H1 (cell line): ENCODE data around the gene C14orf93. TPM values are rescaled to one million over a fixed set of nuclear protein-coding genes. Genes with fewer than 3 reads are reported as not detected.
A peak's percentile ranks its signal among the peaks of the same experiment; 100 is the strongest.

Source experiments
- CTCF ChIA-PET: fragments of 300-600 bp; sonication (Branson Sonifier 250); formaldehyde crosslinking; loops from one replicate; lab custom pipeline; 2021; ENCODE audit not compliant: partially characterized antibody; lab: Charles Lee
- POLR2A ChIA-PET: fragments of 300-600 bp; sonication (Branson Sonifier 250); formaldehyde crosslinking; loops from one replicate; lab custom pipeline; 2021; ENCODE audit warnings: inconsistent platforms; ENCODE audit not compliant: partially characterized antibody; lab: Charles Lee
- DNase-seq, 2 experiments: peaks; one replicate each; pipeline versions ENCODE4 v3.0.0 to v3.0.0-alpha.2; 2010 to 2022; ENCODE audit warnings: low spot score in 2 of 2, low read depth in 1 of 2, mixed read lengths in 1 of 2
- FAIRE-seq: peaks from 2 replicates; lab custom pipeline; 2011; peaks lifted over from hg19 to GRCh38; lab: Jason Lieb, UNC
- H2AFZ ChIP-seq: 2 replicates; pipeline ENCODE4 v1.8.1; 2012; ENCODE audit warnings: low read length, inconsistent platforms
- H2AK5ac ChIP-seq: 2 replicates; pipeline ENCODE4 v1.6.1; 2013; ENCODE audit warnings: low read depth, low read length
- H2BK120ac ChIP-seq: replicated peaks from 2 replicates; pipeline ENCODE3; 2013; ENCODE audit warnings: low read depth, low read length, inconsistent platforms
- H2BK12ac ChIP-seq: 2 replicates; pipeline ENCODE4 v1.6.1; 2013; ENCODE audit warnings: low read depth, low read length
- H2BK15ac ChIP-seq: 2 replicates; pipeline ENCODE4 v1.6.1; 2013; ENCODE audit warnings: low read length
- H2BK20ac ChIP-seq: 2 replicates; pipeline ENCODE4 v1.6.1; 2013; ENCODE audit warnings: low read length
- H2BK5ac ChIP-seq: 2 replicates; pipeline ENCODE4 v1.6.1; 2013; ENCODE audit warnings: low read depth, low read length
- H3K14ac ChIP-seq: 2 replicates; pipeline ENCODE4 v1.6.1; 2013; ENCODE audit warnings: inconsistent platforms; ENCODE audit not compliant: insufficient read length
- H3K18ac ChIP-seq: 2 replicates; pipeline ENCODE4 v1.6.1; 2013; ENCODE audit warnings: low read length; ENCODE audit errors: extremely low read depth
- H3K23ac ChIP-seq: 2 replicates; pipeline ENCODE4 v1.6.1; 2013; ENCODE audit warnings: inconsistent platforms; ENCODE audit not compliant: insufficient read length
- H3K23me2 ChIP-seq: 2 replicates; pipeline ENCODE4 v1.6.1; 2013; ENCODE audit warnings: low read depth, low read length
- H3K27ac ChIP-seq: 2 replicates; pipeline ENCODE4 v1.6.1; 2011; ENCODE audit warnings: low read depth, low read length, inconsistent platforms
- H3K27me3 ChIP-seq, 4 experiments: replicated peaks in 1 of 4; 1 replicate in 1 of 4; 2 replicates in 3 of 4; pipeline versions ENCODE4 v1.6.1 to v1.8.1; 2011 to 2013; ENCODE audit warnings: low read length in 3 of 4, mild to moderate bottlenecking in 3 of 4, inconsistent platforms in 2 of 4, mixed read lengths in 2 of 4, moderate library complexity in 1 of 4; ENCODE audit not compliant: control insufficient read depth in 3 of 4, insufficient read depth in 3 of 4; ENCODE audit errors: extremely low read depth in 1 of 4
- H3K36me3 ChIP-seq, 4 experiments: 2 replicates each; pipeline versions ENCODE4 v1.6.1 to v1.8.1; 2011 to 2013; ENCODE audit warnings: mild to moderate bottlenecking in 4 of 4, low read length in 3 of 4, moderate library complexity in 2 of 4, control low read depth in 1 of 4, inconsistent platforms in 1 of 4; ENCODE audit not compliant: insufficient read depth in 4 of 4, control insufficient read depth in 2 of 4
- H3K4ac ChIP-seq: replicated peaks from 2 replicates; pipeline ENCODE3; 2013; ENCODE audit warnings: low read length, low read depth, mixed read lengths, inconsistent platforms; ENCODE audit not compliant: insufficient read length
- H3K4me1 ChIP-seq, 4 experiments: replicated peaks in 1 of 4; 1 replicate in 1 of 4; 2 replicates in 3 of 4; pipeline versions ENCODE4 v1.6.1 to v1.8.1; 2011 to 2013; ENCODE audit warnings: low read length in 3 of 4, inconsistent platforms in 2 of 4, mixed read lengths in 1 of 4; ENCODE audit not compliant: insufficient read depth in 4 of 4, control insufficient read depth in 3 of 4
- H3K4me2 ChIP-seq, 2 experiments: 2 replicates each; pipeline versions ENCODE4 v1.6.1 to v1.8.1; 2011 to 2013; ENCODE audit warnings: low read depth in 2 of 2, low read length in 2 of 2, control low read depth in 1 of 2, inconsistent platforms in 1 of 2, mild to moderate bottlenecking in 1 of 2; ENCODE audit not compliant: insufficient read depth in 1 of 2
- H3K4me3 ChIP-seq, 4 experiments: fragments of 200-600, 300-600 bp in 1 of 4; sonication (generic), shearing (Covaris generic), sonication (Bioruptor Twin) in 1 of 4; 2 replicates each; pipeline versions ENCODE4 v1.5.1 to v1.8.1; 2011 to 2016; ENCODE audit warnings: low read length in 4 of 4, low read depth in 3 of 4, control low read depth in 2 of 4, inconsistent platforms in 2 of 4, mild to moderate bottlenecking in 2 of 4, mixed read lengths in 1 of 4, moderate library complexity in 1 of 4; ENCODE audit not compliant: insufficient read depth in 2 of 4; ENCODE audit errors: extremely low read depth in 1 of 4
- H3K56ac ChIP-seq: replicated peaks from 2 replicates; pipeline ENCODE3; 2013; ENCODE audit warnings: low read depth, mild to moderate bottlenecking, mixed read lengths, low read length, inconsistent platforms; ENCODE audit not compliant: insufficient read length
- H3K79me1 ChIP-seq: 2 replicates; pipeline ENCODE4 v1.6.1; 2013; ENCODE audit warnings: low read depth, low read length, control low read depth
- H3K79me2 ChIP-seq, 2 experiments: 2 replicates each; pipeline versions ENCODE4 v1.6.1 to v1.8.1; 2012 to 2013; ENCODE audit warnings: low read length in 2 of 2, mild to moderate bottlenecking in 2 of 2, inconsistent platforms in 1 of 2; ENCODE audit not compliant: insufficient read depth in 2 of 2, control insufficient read depth in 1 of 2
- H3K9ac ChIP-seq, 4 experiments: replicated peaks in 1 of 4; 1 replicate in 1 of 4; 2 replicates in 3 of 4; pipeline versions ENCODE4 v1.6.1 to v1.8.1; 2011 to 2013; ENCODE audit warnings: low read depth in 3 of 4, low read length in 3 of 4, control low read depth in 2 of 4, mild to moderate bottlenecking in 2 of 4, moderate library complexity in 2 of 4, inconsistent platforms in 1 of 4; ENCODE audit errors: extremely low read depth in 1 of 4
- H3K9me3 ChIP-seq, 2 experiments: 2 replicates each; pipeline versions ENCODE4 v1.6.1 to v1.8.1; 2012 to 2013; ENCODE audit warnings: mild to moderate bottlenecking in 2 of 2, moderate library complexity in 2 of 2, control low read depth in 1 of 2, inconsistent platforms in 1 of 2, low read depth in 1 of 2, low read length in 1 of 2, mixed read lengths in 1 of 2; ENCODE audit not compliant: insufficient read depth in 2 of 2
- H4K20me1 ChIP-seq, 2 experiments: replicated peaks in 1 of 2; 2 replicates each; pipeline versions ENCODE3 to v1.8.1; 2011 to 2013; ENCODE audit warnings: inconsistent platforms in 2 of 2, low read length in 2 of 2, mild to moderate bottlenecking in 1 of 2; ENCODE audit not compliant: insufficient read depth in 2 of 2, control insufficient read depth in 1 of 2
- H4K5ac ChIP-seq: 2 replicates; pipeline ENCODE4 v1.6.1; 2013; ENCODE audit warnings: low read length, low read depth, mixed read lengths, inconsistent platforms; ENCODE audit not compliant: insufficient read length
- H4K8ac ChIP-seq: 2 replicates; pipeline ENCODE4 v1.8.0; 2013; ENCODE audit warnings: mild to moderate bottlenecking, moderate library complexity, low read length, inconsistent platforms; ENCODE audit not compliant: insufficient read depth; ENCODE audit errors: extremely low read depth
- H4K91ac ChIP-seq: replicated peaks from 2 replicates; pipeline ENCODE3; 2013; ENCODE audit warnings: low read length, mixed read lengths, inconsistent platforms; ENCODE audit not compliant: insufficient read length
- CBX5 ChIP-seq: fragments of 300-800, 300-1000 bp; sonication (generic); IDR thresholded peaks from 2 replicates; pipeline ENCODE4 v1.7.1; 2016; ENCODE audit warnings: antibody characterized with exemption, low read length, low read depth
- CREB1 ChIP-seq: IDR thresholded peaks from 2 replicates; pipeline ENCODE4 v1.6.1; 2012; ENCODE audit warnings: inconsistent platforms
- NRF1 ChIP-seq: IDR thresholded peaks from 2 replicates; pipeline ENCODE4 v1.6.1; 2011; ENCODE audit warnings: mild to moderate bottlenecking, low read depth, low read length, improper control_type of control experiment
- POLR2A ChIP-seq, 2 experiments: IDR thresholded peaks; 1 replicate in 1 of 2; 2 replicates in 1 of 2; pipeline ENCODE4 v1.6.1; 2011; ENCODE audit warnings: low read depth in 2 of 2, low read length in 2 of 2, mild to moderate bottlenecking in 2 of 2; ENCODE audit errors: control extremely low read depth in 1 of 2
- SAP30 ChIP-seq: fragments of 300-600 bp; sonication (generic); IDR thresholded peaks from 2 replicates; pipeline ENCODE4 v1.7.1; 2012; ENCODE audit warnings: low read length, moderate library complexity, mild to moderate bottlenecking, inconsistent platforms; ENCODE audit not compliant: insufficient read depth, insufficient replicate concordance
- WGBS, 2 experiments: shearing (Covaris generic) in 1 of 2; methylation state at CpG; one replicate each; pipeline versions ENCODE4 v1.1.6 to v1.1.7; 2013 to 2015; ENCODE audit warnings: low lambda C conversion rate in 2 of 2, mixed read lengths in 2 of 2, inconsistent platforms in 1 of 2, low coverage in 1 of 2, missing lambda C conversion rate in 1 of 2; ENCODE audit not compliant: insufficient replicate concordance in 2 of 2, insufficient coverage in 1 of 2, insufficient read length in 1 of 2; ENCODE audit errors: extremely low coverage in 1 of 2, missing lambda C conversion rate in 1 of 2; 5-methylcytosine and 5-hydroxymethylcytosine counted together
- polyA plus RNA-seq, 7 experiments: library from polyadenylated mRNA; depleted of rRNA in 3 of 7; stranded (reverse) in 5 of 7; unstranded in 2 of 7; fragments of >200 nt in 5 of 7; fragments of 200-250 nt in 2 of 7; gene quantifications; 1 replicate in 5 of 7; 2 replicates in 1 of 7; 4 replicates in 1 of 7; pipeline versions ENCODE4 v1.2.1 to v1.2.3, GENCODE V29; 2011 to 2013; ENCODE audit warnings: missing spikeins in 2 of 7, mixed read lengths in 2 of 7
- total RNA-seq: library from RNA; stranded (reverse); fragmentation: NEBNext Ultra II Directional; extraction: Animal tissue kit (Norgen Biotek cat#: 25700); gene quantifications from 2 replicates; pipeline ENCODE4 v1.2.1, GENCODE V29; 2021
- TF ChIP-seq, protein P1 (sequence below): IDR thresholded peaks from 2 replicates; pipeline ENCODE4 v1.6.1; 2011; ENCODE audit warnings: low read depth, mild to moderate bottlenecking, low read length; ENCODE audit not compliant: insufficient read depth
- TF ChIP-seq, protein P2 (sequence below): IDR thresholded peaks from 2 replicates; pipeline ENCODE4 v1.6.1; 2012; ENCODE audit warnings: inconsistent platforms

The C14orf93 gene
- total and polyA plus RNA-seq, 2 of the 8 experiments (the other 6 are each of a cell fraction or from before 2014, with no cell fraction given): 7.8 to 8.2 TPM

DNA sequence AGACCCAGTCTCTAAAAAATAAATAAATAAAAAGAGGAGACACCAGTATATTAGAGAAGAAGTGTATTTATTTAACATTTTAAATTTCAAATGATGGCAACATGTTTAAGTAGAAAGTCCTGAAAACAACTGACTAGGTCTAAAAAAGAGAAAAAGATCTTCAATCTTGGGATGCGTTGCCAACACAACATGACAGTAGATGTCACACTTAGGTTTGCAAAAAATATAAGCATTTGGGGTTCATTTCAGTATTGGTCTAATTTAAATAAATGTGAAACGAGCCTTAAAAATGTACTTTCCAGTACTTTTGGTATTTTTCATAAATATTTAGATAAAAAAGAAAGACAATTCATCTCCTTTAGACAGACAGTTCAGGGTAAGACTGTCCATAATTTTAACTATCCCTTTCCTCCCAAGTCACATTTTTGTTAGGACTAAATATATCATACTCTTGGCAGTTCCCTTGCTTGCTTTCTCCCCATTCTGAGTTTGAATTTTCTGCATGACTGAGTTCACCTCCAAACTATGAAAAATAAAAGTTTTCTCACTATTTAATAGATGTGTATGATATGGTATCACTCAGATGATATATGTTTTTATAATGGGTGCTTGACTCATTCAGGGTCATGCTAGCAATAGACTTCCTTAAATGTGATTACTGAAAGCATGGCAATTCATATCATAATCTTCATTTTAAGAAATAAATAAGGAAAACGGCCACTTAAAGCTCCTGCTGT is 4.3 kb downstream of the C14orf93 start:
- no peak for DNase-seq
- Histone ChIP-seq H3K36me3 (no peaks in the 10 kb centered on the region), H4K20me1 (no peaks in the 10 kb centered on the region), H3K27me3 (no peaks in the 10 kb centered on the region), H3K4me2 (peak overlapping the region; percentile 80 to 82; a peak in 3 of 4 replicates), H3K14ac (no peak overlapping the region), H2BK12ac (no peak overlapping the region), H2BK5ac (no peak overlapping the region), H3K4me3 (peak overlapping the region; percentile 73 to 85 (median 76); a peak in 4 of 8 replicates), H3K23ac (no peak overlapping the region), H3K27ac (no peak overlapping the region), H3K9me3 (no peaks in the 10 kb centered on the region), H3K23me2 (peaks cover 6% of the 10 kb centered on the region), H2AK5ac (no peak overlapping the region), H3K79me2 (no peaks in the 10 kb centered on the region), H2BK20ac (no peak overlapping the region), H3K56ac (no peak overlapping the region), H3K18ac (no peak overlapping the region), H2BK15ac (no peak overlapping the region), H4K5ac (no peak overlapping the region), H3K79me1 (no peaks in the 10 kb centered on the region), H3K4me1 (peaks cover 4 to 7% (median 6%) of the 10 kb centered on the region in 4 experiments; a peak in 4 of 7 replicates), H4K8ac (no peak overlapping the region), H3K4ac (no peak overlapping the region), H2AFZ (no peak overlapping the region), H4K91ac (no peak overlapping the region), H2BK120ac (no peak overlapping the region), H3K9ac (no peak overlapping the region)
- no peak for FAIRE-seq
- POLR2A ChIA-PET: interaction anchor here (0.9 to 4.1 kb wide), 19 partner anchors 9 to 245 kb away, joined by 3 to 99 read pairs (median 9); partner anchors contain the start of genes ACIN1, AJUBA, C14orf119 and HAUS4
- CTCF ChIA-PET: interaction anchor here (0.6 to 4.1 kb wide), 13 partner anchors 10 to 231 kb away, joined by 3 to 60 read pairs (median 11); partner anchors contain the start of genes AJUBA and PSMB5
- TF ChIP-seq CBX5 (no peak), NRF1 (no peak), CREB1 (no peak), SAP30 (no peak), POLR2A (IDR thresholded peaks at IDR 0.05; ENCODE audit: control extremely low read depth in 1 of 2, low read depth in 2 of 2, low read length in 2 of 2) (no peak)
- TF ChIP-seq, protein P1, sequence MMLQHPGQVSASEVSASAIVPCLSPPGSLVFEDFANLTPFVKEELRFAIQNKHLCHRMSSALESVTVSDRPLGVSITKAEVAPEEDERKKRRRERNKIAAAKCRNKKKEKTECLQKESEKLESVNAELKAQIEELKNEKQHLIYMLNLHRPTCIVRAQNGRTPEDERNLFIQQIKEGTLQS: no peak
- TF ChIP-seq, protein P2, sequence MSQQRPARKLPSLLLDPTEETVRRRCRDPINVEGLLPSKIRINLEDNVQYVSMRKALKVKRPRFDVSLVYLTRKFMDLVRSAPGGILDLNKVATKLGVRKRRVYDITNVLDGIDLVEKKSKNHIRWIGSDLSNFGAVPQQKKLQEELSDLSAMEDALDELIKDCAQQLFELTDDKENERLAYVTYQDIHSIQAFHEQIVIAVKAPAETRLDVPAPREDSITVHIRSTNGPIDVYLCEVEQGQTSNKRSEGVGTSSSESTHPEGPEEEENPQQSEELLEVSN: no peak
- WGBS, 2 experiments: 84% methylated on average over 3 of the region's 3 CpGs; no CpG with 5 or more reads in 1 of the 2 experiments
